ENCODE data around the gene GRIN3B. TPM values are rescaled to one million over a fixed set of nuclear protein-coding genes. Genes with fewer than 3 reads are reported as not detected.

GRIN3B gene
- total and polyA plus RNA-seq, 2 donors (not counting 1 experiment from before 2014, with no cell fraction given): 0.10 to 0.42 TPM

- DNase-seq: no peak
- Histone ChIP-seq H3K9me3 (ENCODE audit: control extremely low read depth in 1 of 3, control insufficient read depth in 2 of 3, insufficient read depth in 1 of 3, low read length in 2 of 3) (peaks cover 0 to 6% (median 0%) of the 10 kb centered on the region in 3 donors), H3K4me1 (ENCODE audit: control insufficient read depth in 2 of 2, insufficient read depth in 2 of 2, low read length in 2 of 2) (peaks cover 21 to 22% of the 10 kb centered on the region in 2 donors), H3K27me3 (replicated peaks in 1 of 4; ENCODE audit: control extremely low read depth in 1 of 4, control insufficient read depth in 3 of 4, insufficient read depth in 4 of 4, low read length in 3 of 4) (peaks cover 0 to 64% (median 32%) of the 10 kb centered on the region in 4 experiments), H2AFZ (ENCODE audit: insufficient read depth, low read depth, low read length, poor library complexity, severe bottlenecking) (no peak overlapping the region), H3K9ac (ENCODE audit: low read length) (no peak overlapping the region), H3K4me3 (ENCODE audit: control extremely low read depth in 1 of 5, extremely low read depth in 1 of 5, insufficient read depth in 1 of 5, low read depth in 2 of 5, low read length in 4 of 5) (no peak overlapping the region), H3K36me3 (replicated peaks in 1 of 2; ENCODE audit: control extremely low read depth in 1 of 2, control insufficient read depth in 1 of 2, extremely low read depth in 1 of 2, insufficient read depth in 2 of 2, low read length in 1 of 2) (no peaks in the 10 kb centered on the region), H3K27ac (ENCODE audit: low read length in 2 of 2) (no peak overlapping the region), H3K4me2 (replicated peaks; ENCODE audit: low read depth, low read length, poor library complexity, severe bottlenecking) (peak overlapping the region; percentile 72), H4K20me1 (ENCODE audit: control insufficient read depth, insufficient read depth, low read length, poor library complexity, severe bottlenecking) (peaks cover 14% of the 10 kb centered on the region), H3K79me2 (ENCODE audit: control insufficient read depth, insufficient read depth, low read length) (no peaks in the 10 kb centered on the region)
- Mint-ChIP-seq H3K4me1 (peaks cover 16% of the 10 kb centered on the region), H3K27me3 (peaks cover 27% of the 10 kb centered on the region), H3K9me3 (ENCODE audit: insufficient read depth) (no peaks in the 10 kb centered on the region), H3K4me3 (peak overlapping the region; percentile 59), H3K27ac (no peak overlapping the region)
- intact Hi-C loops (cut with micrococcal nuclease): loop anchor here (1.0 kb wide), 2 partner anchors 17 to 80 kb away; partner anchors contain the start of gene WDR18
- ATAC-seq (ENCODE audit: low read depth): no peak
- POLR2A ChIA-PET: interaction anchor here (1.3 kb wide), 1 partner anchor 103 kb away, joined by 3 read pairs; the partner anchor contains the start of gene GPX4
- TF ChIP-seq EZH2 (IDR thresholded peaks at IDR 0.05; ENCODE audit: borderline replicate concordance, insufficient read depth, low read depth, low read length, poor library complexity, severe bottlenecking) (peak; percentile 37), CTCF (IDR thresholded peaks at IDR 0.05) (no peak)
- WGBS (ENCODE audit: insufficient coverage): 3% methylated on average over 72 of the region's 73 CpGs
- CTCF ChIA-PET: interaction anchor here (0.6 to 1.2 kb wide), 7 partner anchors 13 to 104 kb away, joined by 3 read pairs; partner anchors contain the start of gene ABCA7
Observed at GRCh38 chr19:1000591-1001537, 645 bp downstream of the GRIN3B start.

Measured in B cell (primary cell).